Stimulated activated naive CD8-positive, alpha-beta T cell treated with anti-CD3 and anti-CD28 coated beads, Interleukin-15, amount 100 ng/mL, for 72 hours (primary cell): ENCODE measurements around the gene DBR1.

Experiments
- ATAC-seq: fragments of 150-1000 bp; cut with Tn5 transposase; 2 replicates; pipeline ENCODE4 v1.10.0; 2021; ENCODE audit warnings: mild to moderate bottlenecking, moderate library complexity
- DNase-seq, 2 donors: peaks; one replicate each; pipeline ENCODE4 v3.0.0; 2021 to 2022
- H3K27ac Mint-ChIP-seq, 2 donors: one replicate each; pipeline ENCODE4 v1.8.0; 2022; ENCODE audit warnings: mild to moderate bottlenecking in 2 of 2, mixed read lengths in 2 of 2, moderate library complexity in 2 of 2
- H3K27me3 Mint-ChIP-seq: one replicate; pipeline ENCODE4 v1.8.0; 2022; ENCODE audit warnings: mixed read lengths
- H3K4me1 Mint-ChIP-seq: one replicate; pipeline ENCODE4 v1.8.0; 2022; ENCODE audit warnings: mild to moderate bottlenecking, mixed read lengths
- H3K4me3 Mint-ChIP-seq, 2 donors: one replicate each; pipeline ENCODE4 v1.8.0; 2022; ENCODE audit warnings: mild to moderate bottlenecking in 2 of 2, mixed read lengths in 2 of 2, moderate library complexity in 1 of 2
- H3K9me3 Mint-ChIP-seq, 2 donors: one replicate each; pipeline ENCODE4 v1.8.0; 2022; ENCODE audit warnings: mixed read lengths in 2 of 2

DBR1 gene

GRCh38 chr3:138197058-138197457 is 22.3 kb upstream of the DBR1 start:
- ATAC-seq, result peak; percentile 53
- H3K27me3 Mint-ChIP-seq, result no peaks in the 10 kb centered on the region
- DNase-seq, result no peak
- peaks cover 24% of the 10 kb centered on the region for H3K4me1 Mint-ChIP-seq
- H3K27ac Mint-ChIP-seq, result no peak overlapping the region
- H3K9me3 Mint-ChIP-seq, result no peaks in the 10 kb centered on the region
- no peak overlapping the region for H3K4me3 Mint-ChIP-seq

DNA sequence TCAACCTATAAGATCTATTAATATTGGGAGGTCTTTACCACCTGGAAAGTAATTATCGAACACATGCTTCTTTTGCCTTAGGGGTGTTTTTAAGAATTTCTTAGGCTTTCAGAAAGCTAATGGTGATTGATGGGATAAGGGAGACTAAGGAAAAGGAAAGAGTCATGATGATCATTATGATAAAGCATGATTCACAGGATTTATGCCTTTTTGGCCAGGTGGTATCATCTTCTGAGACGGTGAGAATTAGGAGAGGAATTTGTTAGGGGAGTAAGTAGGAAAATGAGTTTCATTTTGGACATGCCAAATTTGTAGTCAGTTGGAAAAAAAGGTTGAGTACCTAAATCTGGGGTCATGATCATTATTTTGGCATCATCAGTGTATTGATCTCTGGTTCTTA is 21.3 kb upstream of the DBR1 start:
- Mint-ChIP-seq H3K4me3 (no peak overlapping the region), H3K9me3 (no peaks in the 10 kb centered on the region), H3K27me3 (no peaks in the 10 kb centered on the region), H3K4me1 (peaks cover 22% of the 10 kb centered on the region), H3K27ac (no peak overlapping the region)
- DNase-seq (no peak), ATAC-seq (no peak)

DNA sequence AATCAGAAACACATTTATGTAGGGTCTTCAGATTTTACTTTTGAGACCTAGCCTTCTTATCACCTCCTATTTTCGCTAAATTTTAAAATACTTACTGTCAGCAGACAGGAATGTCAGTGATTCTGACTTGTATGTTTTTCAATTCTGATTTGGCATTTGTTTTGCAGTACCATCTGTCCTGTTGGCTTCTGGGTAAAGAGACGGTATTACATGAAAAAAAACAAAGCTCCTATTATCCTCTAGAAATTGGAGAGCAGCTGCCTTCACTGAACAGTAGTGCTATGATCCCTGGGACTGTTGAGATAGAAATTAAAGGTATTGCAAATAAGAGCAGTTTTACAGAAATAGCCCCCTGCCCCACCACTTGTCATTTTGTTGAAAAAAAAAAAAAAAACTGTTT is 20.8 kb upstream of the DBR1 start:
- Mint-ChIP-seq H3K27me3 (no peaks in the 10 kb centered on the region), H3K4me3 (no peak overlapping the region), H3K27ac (no peak overlapping the region), H3K4me1 (peaks cover 28% of the 10 kb centered on the region), H3K9me3 (no peaks in the 10 kb centered on the region)
- no peak for DNase-seq
- ATAC-seq, result no peak

GRCh38 chr3:138188013-138188730 is 13.5 kb upstream of the DBR1 start:
- Mint-ChIP-seq H3K4me1 (peaks cover 39% of the 10 kb centered on the region), H3K27me3 (peaks cover 21% of the 10 kb centered on the region), H3K9me3 (no peaks in the 10 kb centered on the region), H3K27ac (peak overlapping the region; percentile 100), H3K4me3 (peak overlapping the region; percentile 96)
- DNase-seq, result peak in 1 of 2 donors; percentile 41
- ATAC-seq, result peak; percentile 44

DNA sequence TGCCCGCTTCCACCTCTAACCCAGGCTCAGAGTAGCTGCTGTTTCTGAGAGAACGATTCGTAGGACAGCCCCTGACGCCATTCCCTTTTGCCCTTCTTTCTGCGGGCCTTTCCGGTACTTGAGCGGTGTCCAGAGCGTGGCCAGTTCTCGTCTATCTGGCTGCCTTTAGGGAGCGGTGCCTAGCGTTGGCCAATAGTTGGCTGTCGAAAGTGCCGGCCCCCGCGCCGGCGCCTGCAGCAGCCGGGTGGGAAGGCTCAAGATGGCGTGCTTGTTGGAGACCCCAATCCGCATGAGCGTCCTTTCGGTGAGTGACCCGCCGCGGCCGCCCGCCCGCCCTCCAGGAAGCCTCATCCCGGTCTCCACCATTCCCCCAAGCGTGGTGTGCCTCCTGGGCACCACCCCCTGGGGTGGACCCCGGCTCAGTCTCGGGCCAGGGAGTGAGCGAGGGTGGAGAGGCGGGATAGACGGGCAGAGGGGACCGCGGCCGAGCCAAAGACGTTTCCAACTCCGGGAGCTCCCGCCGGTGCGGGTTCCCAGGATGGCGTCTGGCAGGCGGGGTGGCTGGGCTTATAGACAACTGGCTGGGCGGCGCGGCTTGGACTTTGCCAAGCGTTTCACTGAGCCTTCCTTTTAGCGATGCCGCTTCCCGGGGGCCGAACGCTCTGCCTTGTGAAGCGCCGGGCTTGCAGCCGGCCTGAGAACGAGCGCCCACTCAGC is 12.7 kb upstream of the DBR1 start, which contains the start of gene ARMC8:
TSS of gene ARMC8 (plus strand) at position 6 of the 717 bp plus-strand sequence. CDS start at position 260, 254 bp downstream.
- peak within 1 kb of the TSS; percentile 100 for H3K27ac Mint-ChIP-seq
- H3K4me1 Mint-ChIP-seq, result peaks cover 39% of the 10 kb centered on the region
- peak; percentile 71 for ATAC-seq
- peak within 1 kb of the TSS; percentile 96 for H3K4me3 Mint-ChIP-seq
- H3K9me3 Mint-ChIP-seq, result no peaks in the 10 kb centered on the region
- H3K27me3 Mint-ChIP-seq, result peaks cover 21% of the 10 kb centered on the region
- DNase-seq, result no peak

DNA sequence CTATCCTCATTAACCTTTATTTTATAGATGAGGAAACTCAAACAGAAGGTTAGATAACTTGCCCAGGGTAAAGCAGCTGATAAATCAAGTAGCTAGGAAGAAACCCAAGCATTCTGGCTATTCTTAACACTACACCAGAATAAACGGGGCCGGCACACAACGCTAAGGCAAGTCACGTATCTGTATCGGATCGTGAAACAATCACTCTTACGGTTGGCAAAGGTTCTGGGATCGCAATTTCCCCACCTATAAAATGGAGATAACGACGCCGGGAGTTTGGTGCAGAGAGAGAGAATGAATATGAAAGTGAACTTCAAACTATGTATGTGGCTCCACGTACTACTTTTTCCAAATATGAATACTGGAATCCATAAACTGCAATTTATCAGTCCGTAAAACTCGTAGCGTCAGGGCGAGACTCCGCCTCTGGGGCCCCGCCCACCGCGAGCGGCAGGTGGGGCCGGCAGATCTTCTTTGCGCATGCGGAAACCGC is 12.1 kb upstream of the DBR1 start:
- peak; percentile 94 for ATAC-seq
- Mint-ChIP-seq H3K4me1 (peaks cover 39% of the 10 kb centered on the region), H3K27me3 (peaks cover 21% of the 10 kb centered on the region), H3K27ac (peak overlapping the region; percentile 100), H3K4me3 (peak overlapping the region; percentile 96), H3K9me3 (no peaks in the 10 kb centered on the region)
- DNase-seq, result peak; percentile 87 to 89

DNA sequence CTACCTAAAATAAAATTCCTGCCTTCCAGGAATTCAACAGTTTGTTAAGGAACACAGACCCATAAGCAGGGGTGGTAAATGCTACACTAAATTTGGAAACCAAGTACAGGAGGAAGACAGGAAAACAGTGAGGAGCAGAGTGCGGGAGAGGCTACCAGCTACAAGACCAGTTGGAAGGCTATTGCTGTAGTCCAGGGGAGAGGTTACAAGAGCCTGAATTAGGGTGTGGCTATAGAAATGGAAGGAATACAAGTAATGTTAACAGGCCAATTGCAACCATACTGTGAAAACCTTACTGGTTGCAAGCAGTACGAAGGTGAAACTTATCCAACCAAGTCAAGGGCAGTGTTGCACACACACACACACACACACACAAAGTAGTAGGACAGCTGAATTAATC is 11.5 kb upstream of the DBR1 start:
- ATAC-seq, result no peak
- Mint-ChIP-seq H3K9me3 (no peaks in the 10 kb centered on the region), H3K27me3 (peaks cover 21% of the 10 kb centered on the region), H3K4me3 (peak overlapping the region; percentile 96), H3K27ac (peak overlapping the region in 1 of 2 donors; percentile 75), H3K4me1 (peaks cover 33% of the 10 kb centered on the region)
- DNase-seq, result no peak

DNA sequence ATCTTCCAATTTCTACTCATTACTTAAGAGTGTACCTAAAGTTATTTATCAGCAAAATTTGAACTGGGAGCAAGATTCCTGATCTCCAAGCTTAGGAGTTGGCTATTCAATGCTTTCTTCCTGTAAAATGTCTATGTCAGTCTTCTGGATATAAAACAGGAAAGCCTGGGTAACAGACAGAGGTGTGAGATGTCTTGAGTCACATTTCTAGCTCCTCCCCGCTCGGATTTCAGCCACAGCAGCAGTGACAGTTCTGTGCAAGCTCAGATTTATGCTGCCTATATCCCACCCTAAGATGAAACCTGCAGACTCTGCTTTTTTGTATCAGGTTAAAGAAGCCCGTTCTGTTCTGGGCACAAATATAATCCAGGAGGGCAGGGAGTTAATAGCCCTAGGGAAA is 10.3 kb upstream of the DBR1 start:
- H3K4me3 Mint-ChIP-seq, result no peak overlapping the region
- H3K27me3 Mint-ChIP-seq, result peaks cover 21% of the 10 kb centered on the region
- ATAC-seq (no peak), DNase-seq (no peak)
- H3K9me3 Mint-ChIP-seq, result no peaks in the 10 kb centered on the region
- no peak overlapping the region for H3K27ac Mint-ChIP-seq
- peaks cover 32% of the 10 kb centered on the region for H3K4me1 Mint-ChIP-seq

GRCh38 chr3:138180375-138181029 is 5.8 kb upstream of the DBR1 start:
- no peak overlapping the region for H3K27ac Mint-ChIP-seq
- DNase-seq (no peak), ATAC-seq (peak; percentile 95)
- no peak overlapping the region for H3K4me3 Mint-ChIP-seq
- H3K9me3 Mint-ChIP-seq, result no peaks in the 10 kb centered on the region
- H3K4me1 Mint-ChIP-seq, result peaks cover 16% of the 10 kb centered on the region
- peaks cover 21% of the 10 kb centered on the region for H3K27me3 Mint-ChIP-seq

GRCh38 chr3:138173769-138174420 is 826 bp downstream of the DBR1 start:
- Mint-ChIP-seq H3K4me1 (peaks cover 49% of the 10 kb centered on the region), H3K9me3 (no peaks in the 10 kb centered on the region), H3K27me3 (no peaks in the 10 kb centered on the region), H3K4me3 (peak overlapping the region; percentile 91 to 95), H3K27ac (peak overlapping the region; percentile 97 to 98)
- DNase-seq (no peak), ATAC-seq (peak; percentile 7)

GRCh38 chr3:138172625-138173024 is 2.1 kb downstream of the DBR1 start:
- Mint-ChIP-seq H3K27me3 (no peaks in the 10 kb centered on the region), H3K9me3 (no peaks in the 10 kb centered on the region), H3K4me3 (peak overlapping the region; percentile 52 to 65), H3K4me1 (peaks cover 49% of the 10 kb centered on the region), H3K27ac (no peak overlapping the region)
- ATAC-seq, result no peak
- no peak for DNase-seq

GRCh38 chr3:138165061-138165460 is 9.7 kb downstream of the DBR1 start:
- H3K27ac Mint-ChIP-seq, result peak overlapping the region; percentile 70 to 79
- no peak for ATAC-seq
- H3K4me1 Mint-ChIP-seq, result peaks cover 18% of the 10 kb centered on the region

GRCh38 chr3:138157743-138158142 is 17.0 kb downstream of the DBR1 start:
- DNase-seq (no peak), ATAC-seq (no peak)
- Mint-ChIP-seq H3K9me3 (peaks cover 13 to 15% of the 10 kb centered on the region in 2 donors), H3K27me3 (no peaks in the 10 kb centered on the region), H3K27ac (peak overlapping the region in 1 of 2 donors; percentile 2), H3K4me1 (no peaks in the 10 kb centered on the region), H3K4me3 (no peak overlapping the region)

More at GRCh38 chr3:138165061-138165460, 9.7 kb downstream of the DBR1 start:
- DNase-seq, result no peak
- Mint-ChIP-seq H3K27me3 (no peaks in the 10 kb centered on the region), H3K9me3 (no peaks in the 10 kb centered on the region), H3K4me3 (no peak overlapping the region)

DNA sequence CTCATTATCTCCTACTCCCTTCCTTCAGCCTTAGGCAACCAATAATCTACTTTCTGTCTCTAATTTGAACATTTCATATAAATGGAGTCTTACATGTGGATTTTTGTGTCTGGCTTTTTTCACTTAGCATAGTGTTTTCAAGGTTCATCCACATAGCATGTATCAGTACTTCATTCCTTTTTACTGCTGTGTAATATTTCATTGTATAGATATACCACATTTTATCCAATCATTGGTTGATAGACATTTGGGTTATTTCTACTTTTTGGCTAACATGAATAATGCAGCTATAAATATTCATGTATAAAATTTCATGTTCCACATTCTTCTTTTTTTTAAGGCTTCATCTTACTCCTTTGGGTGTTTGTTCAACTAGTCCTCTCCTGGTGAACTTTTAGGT is 20.2 kb downstream of the DBR1 start:
- Mint-ChIP-seq H3K4me1 (no peaks in the 10 kb centered on the region), H3K27me3 (no peaks in the 10 kb centered on the region), H3K4me3 (no peak overlapping the region)

DNA sequence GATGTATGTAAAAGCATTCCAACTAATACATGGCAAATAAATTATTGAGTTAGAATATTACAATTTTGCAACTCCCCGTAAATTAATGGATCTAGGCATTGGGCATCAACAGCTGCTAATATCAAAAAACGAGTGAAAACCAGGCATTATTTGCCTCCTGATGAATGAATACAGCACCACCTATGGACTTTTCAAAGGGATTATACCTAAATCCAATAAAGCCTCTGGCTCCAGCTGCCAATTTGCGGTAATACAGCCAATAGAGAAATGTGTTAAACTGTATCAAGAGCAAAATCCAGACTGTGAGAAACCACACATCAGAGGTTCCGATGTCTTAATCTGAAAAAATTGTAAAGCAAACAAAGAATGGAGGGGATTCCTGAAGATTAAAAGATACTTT is 26.2 kb downstream of the DBR1 start:
- no peak for ATAC-seq
- no peak for DNase-seq
- Mint-ChIP-seq H3K4me1 (no peaks in the 10 kb centered on the region), H3K4me3 (no peak overlapping the region), H3K9me3 (peaks cover 2 to 3% of the 10 kb centered on the region in 2 donors), H3K27ac (no peak overlapping the region), H3K27me3 (peaks cover 8% of the 10 kb centered on the region)

More for the DNA sequence above, 20.2 kb downstream of the DBR1 start:
- DNase-seq (no peak), ATAC-seq (no peak)
- Mint-ChIP-seq H3K9me3 (peaks cover 13 to 15% of the 10 kb centered on the region in 2 donors), H3K27ac (no peak overlapping the region)
